Astrocyte (in vitro differentiated cells and primary cell): ENCODE measurements around the gene PNMT. TPM values are rescaled to one million over a fixed set of nuclear protein-coding genes. Genes with fewer than 3 reads are reported as not detected.

ENCODE experiments used
- DNase-seq: peaks from one replicate; pipeline ENCODE4 v3.0.0-alpha.2; 2010; ENCODE audit warnings: low read depth
- FAIRE-seq: peaks from 2 replicates; lab custom pipeline; 2011; peaks lifted over from hg19 to GRCh38; lab: Jason Lieb, UNC
- H2AFZ ChIP-seq: 2 replicates; pipeline ENCODE4 v1.6.0; 2012; ENCODE audit warnings: low read depth, low read length, inconsistent platforms
- H3K27ac ChIP-seq: 2 replicates; pipeline ENCODE4 v1.5.1; 2011; ENCODE audit warnings: low read depth, low read length, inconsistent platforms
- H3K27me3 ChIP-seq: 2 replicates; pipeline ENCODE4 v1.6.0; 2011; ENCODE audit warnings: low read length, inconsistent platforms; ENCODE audit not compliant: insufficient read depth
- H3K36me3 ChIP-seq: 2 replicates; pipeline ENCODE4 v1.5.1; 2011; ENCODE audit warnings: low read length, inconsistent platforms; ENCODE audit not compliant: insufficient read depth
- H3K4me1 ChIP-seq: 2 replicates; pipeline ENCODE4 v1.5.1; 2011; ENCODE audit warnings: low read length, inconsistent platforms; ENCODE audit not compliant: insufficient read depth
- H3K4me2 ChIP-seq: 2 replicates; pipeline ENCODE4 v1.6.0; 2012; ENCODE audit warnings: low read length, inconsistent platforms
- H3K4me3 ChIP-seq: 2 replicates; pipeline ENCODE4 v1.5.1; 2011; ENCODE audit warnings: low read depth, mild to moderate bottlenecking, low read length, inconsistent platforms; ENCODE audit not compliant: insufficient read depth
- H3K79me2 ChIP-seq: 2 replicates; pipeline ENCODE4 v1.6.0; 2012; ENCODE audit warnings: mild to moderate bottlenecking, low read length, inconsistent platforms; ENCODE audit not compliant: insufficient read depth
- H3K9ac ChIP-seq: 2 replicates; pipeline ENCODE4 v1.6.0; 2012; ENCODE audit warnings: mild to moderate bottlenecking, low read length, inconsistent platforms
- H3K9me3 ChIP-seq: 2 replicates; pipeline ENCODE4 v1.5.1; 2012; ENCODE audit warnings: low read depth, mild to moderate bottlenecking, low read length, inconsistent platforms; ENCODE audit not compliant: insufficient read depth
- H4K20me1 ChIP-seq: 2 replicates; pipeline ENCODE4 v1.6.0; 2012; ENCODE audit warnings: low read length, inconsistent platforms; ENCODE audit not compliant: insufficient read depth
- H3K27ac Mint-ChIP-seq: one replicate; pipeline ENCODE4 v1.8.0; 2021; ENCODE audit warnings: mild to moderate bottlenecking, mixed read lengths; ENCODE audit not compliant: unreplicated experiment
- H3K27me3 Mint-ChIP-seq: one replicate; pipeline ENCODE4 v1.8.0; 2021; ENCODE audit warnings: low read depth, mixed read lengths; ENCODE audit not compliant: unreplicated experiment
- H3K36me3 Mint-ChIP-seq: one replicate; pipeline ENCODE4 v1.8.0; 2021; ENCODE audit warnings: low read depth, mixed read lengths; ENCODE audit not compliant: unreplicated experiment
- H3K4me1 Mint-ChIP-seq: one replicate; pipeline ENCODE4 v1.8.0; 2021; ENCODE audit warnings: low read depth, mixed read lengths; ENCODE audit not compliant: unreplicated experiment
- H3K4me3 Mint-ChIP-seq: one replicate; pipeline ENCODE4 v1.8.0; 2021; ENCODE audit warnings: mild to moderate bottlenecking, moderate library complexity, mixed read lengths; ENCODE audit not compliant: unreplicated experiment
- H3K9me3 Mint-ChIP-seq: one replicate; pipeline ENCODE4 v1.8.0; 2021; ENCODE audit warnings: mild to moderate bottlenecking, mixed read lengths; ENCODE audit not compliant: unreplicated experiment
- CTCF ChIP-seq: IDR thresholded peaks from 2 replicates; pipeline ENCODE4 v1.5.1; 2011; ENCODE audit warnings: low read depth, mild to moderate bottlenecking, inconsistent platforms, low read length, moderate library complexity; ENCODE audit not compliant: insufficient read depth
- EZH2 ChIP-seq: IDR thresholded peaks from 2 replicates; pipeline ENCODE4 v1.6.1; 2012; ENCODE audit warnings: mild to moderate bottlenecking, low read length, inconsistent platforms; ENCODE audit not compliant: insufficient read depth
- total RNA-seq: library from RNA; stranded (reverse); gene quantifications from 2 replicates; pipeline ENCODE4 v1.2.1, GENCODE V29; 2021

PNMT gene
- total RNA-seq, 1 donor from 2014 or later = 0.59 TPM

GRCh38 chr17:39631403-39631802, 36.9 kb upstream of the PNMT start:
- H3K4me1 Mint-ChIP-seq = peaks cover 2% of the 10 kb centered on the region
- TF ChIP-seq EZH2 (no peak), CTCF (no peak)

GRCh38 chr17:39632153-39632941, 35.9 kb upstream of the PNMT start:
- H4K20me1 ChIP-seq = no peaks in the 10 kb centered on the region
- H3K9ac ChIP-seq = no peak overlapping the region
- no peak overlapping the region for H3K4me2 ChIP-seq
- H2AFZ ChIP-seq = no peak overlapping the region
- no peaks in the 10 kb centered on the region for H3K36me3 Mint-ChIP-seq
- peaks cover 37% of the 10 kb centered on the region for H3K27me3 ChIP-seq
- H3K4me3 Mint-ChIP-seq = no peak overlapping the region
- peaks cover 3% of the 10 kb centered on the region for H3K79me2 ChIP-seq
- no peak overlapping the region for H3K4me3 ChIP-seq
- H3K27ac ChIP-seq = no peak overlapping the region
- no peak for FAIRE-seq
- H3K36me3 ChIP-seq = no peaks in the 10 kb centered on the region
- H3K9me3 ChIP-seq = no peaks in the 10 kb centered on the region
- TF ChIP-seq EZH2 (no peak), CTCF (no peak)
- no peak overlapping the region for H3K27ac Mint-ChIP-seq
- no peak for DNase-seq
- H3K27me3 Mint-ChIP-seq = peaks cover 37% of the 10 kb centered on the region
- peaks cover 3% of the 10 kb centered on the region for H3K4me1 ChIP-seq
- peaks cover 2% of the 10 kb centered on the region for H3K4me1 Mint-ChIP-seq
- no peaks in the 10 kb centered on the region for H3K9me3 Mint-ChIP-seq

More at GRCh38 chr17:39631403-39631802, 36.9 kb upstream of the PNMT start:
- H3K4me2 ChIP-seq = no peak overlapping the region
- no peak overlapping the region for H3K27ac Mint-ChIP-seq
- H4K20me1 ChIP-seq = no peaks in the 10 kb centered on the region
- H3K27me3 Mint-ChIP-seq = peaks cover 41% of the 10 kb centered on the region
- peaks cover 43% of the 10 kb centered on the region for H3K27me3 ChIP-seq
- no peaks in the 10 kb centered on the region for H3K36me3 Mint-ChIP-seq
- no peak for DNase-seq
- H2AFZ ChIP-seq = no peak overlapping the region
- no peaks in the 10 kb centered on the region for H3K36me3 ChIP-seq
- H3K4me3 ChIP-seq = no peak overlapping the region
- H3K9me3 ChIP-seq = no peaks in the 10 kb centered on the region
- no peaks in the 10 kb centered on the region for H3K9me3 Mint-ChIP-seq
- no peak overlapping the region for H3K9ac ChIP-seq
- no peak for FAIRE-seq
- H3K79me2 ChIP-seq = no peaks in the 10 kb centered on the region
- H3K27ac ChIP-seq = no peak overlapping the region
- H3K4me1 ChIP-seq = peaks cover 5% of the 10 kb centered on the region
- H3K4me3 Mint-ChIP-seq = no peak overlapping the region
